HEK293 (cell line): ENCODE data around the gene THBS1.

Source experiments
- CTCF ChIA-PET: fragments of 350-600 bp; formaldehyde crosslinking; extraction: SDS; loops from one replicate; lab custom pipeline; 2021; ENCODE audit warnings: antibody characterized with exemption; lab: Yijun Ruan, JAX
- POLR2A ChIA-PET: fragments of 300-600 bp; formaldehyde crosslinking; extraction: SDS; loops from one replicate; lab custom pipeline; 2020; ENCODE audit warnings: antibody characterized with exemption, inconsistent platforms; lab: Yijun Ruan, JAX
- H3K27ac ChIP-seq: fragments of 200-500 bp; sonication (Bioruptor generic); 2 replicates; pipeline ENCODE4 v1.5.1; 2014; ENCODE audit warnings: low read depth, low read length, control low read depth, inconsistent platforms; ENCODE audit errors: extremely low read depth
- H3K36me3 ChIP-seq, 2 experiments: fragments of 200-500 bp in 1 of 2; sonication (Bioruptor generic) in 1 of 2; 1 replicate in 1 of 2; 2 replicates in 1 of 2; pipeline ENCODE4 v1.5.1; 2014 to 2017; ENCODE audit warnings: inconsistent platforms in 2 of 2, low read length in 2 of 2; ENCODE audit not compliant: control insufficient read depth in 2 of 2, insufficient read depth in 1 of 2
- H3K4me1 ChIP-seq: fragments of 200-500 bp; sonication (Bioruptor generic); 2 replicates; pipeline ENCODE4 v1.5.1; 2014; ENCODE audit warnings: mild to moderate bottlenecking, low read length, inconsistent platforms; ENCODE audit not compliant: control insufficient read depth, insufficient read depth
- H3K4me3 ChIP-seq: 2 replicates; pipeline ENCODE4 v1.5.1; 2011; ENCODE audit warnings: low read depth, mild to moderate bottlenecking, control low read depth, low read length, moderate library complexity
- H3K9me3 ChIP-seq: fragments of 200-500 bp; sonication (Bioruptor generic); 2 replicates; pipeline ENCODE4 v1.5.1; 2014; ENCODE audit warnings: low read depth, low read length, inconsistent platforms; ENCODE audit not compliant: control insufficient read depth, insufficient read depth
- GFI1B ChIP-seq: fragments of 450-650 bp; formaldehyde crosslinking; IDR thresholded peaks from 2 replicates; pipeline ENCODE4 v1.5.1; 2016; ENCODE audit warnings: missing biosample characterization, missing genetic modification characterization
- KLF10 ChIP-seq: fragments of 450-650 bp; IDR thresholded peaks from 2 replicates; pipeline ENCODE4 v1.5.1; 2018; ENCODE audit warnings: missing biosample characterization, mild to moderate bottlenecking, missing genetic modification characterization
- PRDM6 ChIP-seq: fragments of 450-650 bp; formaldehyde crosslinking; IDR thresholded peaks from 2 replicates; pipeline ENCODE4 v1.5.1; 2017; ENCODE audit warnings: missing biosample characterization, missing genetic modification characterization
- ZBTB1 ChIP-seq: fragments of 450-650 bp; formaldehyde crosslinking; IDR thresholded peaks from 2 replicates; pipeline ENCODE4 v1.5.1; 2016; ENCODE audit warnings: missing biosample characterization, missing genetic modification characterization
- ZBTB8A ChIP-seq: fragments of 450-650 bp; formaldehyde crosslinking; IDR thresholded peaks from 2 replicates; pipeline ENCODE4 v1.5.1; 2016; ENCODE audit warnings: missing biosample characterization, missing genetic modification characterization
- ZNF112 ChIP-seq: fragments of 450-650 bp; formaldehyde crosslinking; IDR thresholded peaks from 2 replicates; pipeline ENCODE4 v1.5.0; 2017; ENCODE audit warnings: missing biosample characterization, missing genetic modification characterization
- ZNF133 ChIP-seq: fragments of 450-650 bp; formaldehyde crosslinking; IDR thresholded peaks from 2 replicates; pipeline ENCODE4 v1.5.1; 2016; ENCODE audit warnings: missing biosample characterization, missing genetic modification characterization
- ZNF2 ChIP-seq: fragments of 450-650 bp; formaldehyde crosslinking; IDR thresholded peaks from 2 replicates; pipeline ENCODE4 v1.5.1; 2016; ENCODE audit warnings: missing biosample characterization, missing genetic modification characterization
- ZNF311 ChIP-seq: fragments of 450-650 bp; formaldehyde crosslinking; IDR thresholded peaks from 2 replicates; pipeline ENCODE4 v1.5.1; 2017; ENCODE audit warnings: missing biosample characterization, missing genetic modification characterization, borderline replicate concordance
- ZNF335 ChIP-seq: fragments of 450-650 bp; formaldehyde crosslinking; conservative IDR thresholded peaks from 2 replicates; pipeline ENCODE4 v1.5.1; 2016; ENCODE audit warnings: missing biosample characterization, missing genetic modification characterization
- ZNF426 ChIP-seq: fragments of 450-650 bp; formaldehyde crosslinking; IDR thresholded peaks from 2 replicates; pipeline ENCODE4 v1.5.1; 2017; ENCODE audit warnings: missing biosample characterization, missing genetic modification characterization, mild to moderate bottlenecking, inconsistent platforms, moderate library complexity
- ZNF488 ChIP-seq: fragments of 450-650 bp; formaldehyde crosslinking; IDR thresholded peaks from 2 replicates; pipeline ENCODE4 v1.5.1; 2016; ENCODE audit warnings: missing biosample characterization, missing genetic modification characterization
- ZNF501 ChIP-seq: fragments of 450-650 bp; formaldehyde crosslinking; IDR thresholded peaks from 2 replicates; pipeline ENCODE4 v1.5.1; 2016; ENCODE audit warnings: missing biosample characterization, missing genetic modification characterization
- ZNF555 ChIP-seq: fragments of 450-650 bp; formaldehyde crosslinking; conservative IDR thresholded peaks from 2 replicates; pipeline ENCODE4 v1.5.1; 2017; ENCODE audit warnings: missing biosample characterization, mild to moderate bottlenecking, missing genetic modification characterization, inconsistent platforms
- ZNF623 ChIP-seq: fragments of 450-650 bp; formaldehyde crosslinking; IDR thresholded peaks from 2 replicates; pipeline ENCODE4 v1.5.1; 2016; ENCODE audit warnings: missing biosample characterization, missing genetic modification characterization
- TF ChIP-seq, protein P1 (sequence below): fragments of 450-650 bp; formaldehyde crosslinking; IDR thresholded peaks from 2 replicates; pipeline ENCODE4 v1.5.1; 2017; ENCODE audit warnings: missing biosample characterization, missing genetic modification characterization

The THBS1 gene

GRCh38 chr15:39645976-39646257 lies 65.0 kb downstream of the THBS1 start (continued):
- TF ChIP-seq, protein P1, sequence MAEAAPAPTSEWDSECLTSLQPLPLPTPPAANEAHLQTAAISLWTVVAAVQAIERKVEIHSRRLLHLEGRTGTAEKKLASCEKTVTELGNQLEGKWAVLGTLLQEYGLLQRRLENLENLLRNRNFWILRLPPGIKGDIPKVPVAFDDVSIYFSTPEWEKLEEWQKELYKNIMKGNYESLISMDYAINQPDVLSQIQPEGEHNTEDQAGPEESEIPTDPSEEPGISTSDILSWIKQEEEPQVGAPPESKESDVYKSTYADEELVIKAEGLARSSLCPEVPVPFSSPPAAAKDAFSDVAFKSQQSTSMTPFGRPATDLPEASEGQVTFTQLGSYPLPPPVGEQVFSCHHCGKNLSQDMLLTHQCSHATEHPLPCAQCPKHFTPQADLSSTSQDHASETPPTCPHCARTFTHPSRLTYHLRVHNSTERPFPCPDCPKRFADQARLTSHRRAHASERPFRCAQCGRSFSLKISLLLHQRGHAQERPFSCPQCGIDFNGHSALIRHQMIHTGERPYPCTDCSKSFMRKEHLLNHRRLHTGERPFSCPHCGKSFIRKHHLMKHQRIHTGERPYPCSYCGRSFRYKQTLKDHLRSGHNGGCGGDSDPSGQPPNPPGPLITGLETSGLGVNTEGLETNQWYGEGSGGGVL (tag by site-specific recombination) = no peak
- TF ChIP-seq ZNF2 = no peak
- TF ChIP-seq ZNF555 (tag by site-specific recombination) = no peak
- TF ChIP-seq KLF10 (tag by site-specific recombination) = no peak
- no peak for TF ChIP-seq ZNF488 (tag by site-specific recombination)
- no peak for TF ChIP-seq PRDM6 (tag by site-specific recombination)
- no peak for TF ChIP-seq ZNF133 (tag by site-specific recombination)
- TF ChIP-seq GFI1B (tag by site-specific recombination) = no peak
- no peak for TF ChIP-seq ZNF335 (tag by site-specific recombination)
- TF ChIP-seq ZBTB8A (tag by site-specific recombination) = no peak
- no peak for TF ChIP-seq ZNF112 (tag by site-specific recombination)
- no peak for TF ChIP-seq ZNF623
- no peak for TF ChIP-seq ZNF426 (tag by site-specific recombination)

DNA sequence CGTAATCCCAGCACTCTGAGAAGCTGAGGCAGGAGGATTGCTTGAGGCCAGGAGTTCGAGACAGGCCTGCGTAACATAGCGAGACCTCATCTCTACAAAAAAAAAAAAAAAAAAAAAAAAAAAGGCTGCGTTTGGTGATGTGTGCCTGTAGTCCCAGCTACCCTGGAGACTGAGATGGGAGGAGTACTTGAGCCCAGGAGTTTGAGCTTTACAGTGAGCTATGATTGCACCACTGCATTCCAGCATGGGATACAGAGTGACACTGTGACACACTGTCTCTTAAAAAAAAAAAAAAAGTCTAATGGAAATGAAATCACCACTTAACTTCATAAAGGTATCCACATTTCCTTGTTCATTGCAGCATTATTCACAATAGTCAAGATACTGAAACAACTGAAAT lies 65.5 kb downstream of the THBS1 start:
- CTCF ChIA-PET = no interaction called here
- H3K9me3 ChIP-seq = no peaks in the 10 kb centered on the region
- no peaks in the 10 kb centered on the region for H3K36me3 ChIP-seq
- H3K27ac ChIP-seq = no peak overlapping the region
- POLR2A ChIA-PET = no interaction called here
- no peak overlapping the region for H3K4me3 ChIP-seq
- TF ChIP-seq ZNF311 (no peak), ZNF501 (tag by site-specific recombination) (no peak), ZBTB1 (tag by site-specific recombination) (no peak)
- H3K4me1 ChIP-seq = no peaks in the 10 kb centered on the region
